ENCODE results near the gene TMC4. TPM values are rescaled to one million over a fixed set of nuclear protein-coding genes. Genes with fewer than 3 reads are reported as not detected.

Gene TMC4
- total RNA-seq, 2 donors from 2014 or later, result 1.2 TPM; not detected in 1

- Mint-ChIP-seq H3K36me3 (peaks cover 10% of the 10 kb centered on the region), H3K9me3 (no peaks in the 10 kb centered on the region), H3K27me3 (no peaks in the 10 kb centered on the region), H3K4me3 (peak overlapping the region; percentile 94), H3K4me1 (ENCODE audit: low read depth in 2 of 2) (peaks cover 32 to 33% of the 10 kb centered on the region in 2 donors), H3K27ac (peak overlapping the region; percentile 78 to 96)
- DNase-seq (ENCODE audit: low spot score) (peak; percentile 77), ATAC-seq (peak; percentile 50 to 69)
Measured at GRCh38 chr19:54114340-54115108, 58.4 kb downstream of the TMC4 start.

Other genes starting within 250 kb of the TMC4 start
- 1 to 10 TPM in 1 of 2 donors, not detected in 1; 1.7 TPM for gene CACNG8, start 210.2 kb downstream of the TMC4 start, total RNA-seq
- under 1 TPM in 1 of 2 donors, not detected in 1; 0.53 TPM for gene CACNG6, start 181.5 kb downstream of the TMC4 start, total RNA-seq
- not detected for gene VSTM1, start 109.3 kb downstream of the TMC4 start, total RNA-seq
- not detected for gene TARM1, start 91.8 kb downstream of the TMC4 start, total RNA-seq
- gene OSCAR, start 72.4 kb downstream of the TMC4 start, total RNA-seq, result 1 to 10 TPM in 1 of 2 donors, under 1 TPM in 1; 0.86 to 1.1 TPM
- gene NDUFA3, start 70.3 kb downstream of the TMC4 start, total RNA-seq, result 10 to 100 TPM; 70.7 to 78.5 TPM
- gene TFPT, start 57.5 kb downstream of the TMC4 start, total RNA-seq, result 10 to 100 TPM; 48.3 to 51.7 TPM
- 100 to 1,000 TPM in 1 of 2 donors, 10 to 100 TPM in 1; 89.5 to 110 TPM for gene PRPF31, start 57.4 kb downstream of the TMC4 start, total RNA-seq
- 10 to 100 TPM; 59.8 to 73.8 TPM for gene CNOT3, start 35.4 kb downstream of the TMC4 start, total RNA-seq
- gene LENG1, start 13.4 kb downstream of the TMC4 start, total RNA-seq, result 1 to 10 TPM; 5.0 to 7.5 TPM
- 10 to 100 TPM; 24.2 to 56.5 TPM for gene MBOAT7, start 16.4 kb upstream of the TMC4 start, total RNA-seq
- 10 to 100 TPM; 15.5 to 26.2 TPM for gene TSEN34, start 18.1 kb upstream of the TMC4 start, total RNA-seq
- gene RPS9, start 27.7 kb upstream of the TMC4 start, total RNA-seq, result 1,000 to 10,000 TPM in 1 of 2 donors, 100 to 1,000 TPM in 1; 774 to 1,402 TPM
- under 1 TPM; 0.43 to 0.47 TPM for gene LILRB3, start 49.8 kb upstream of the TMC4 start, total RNA-seq
- gene LILRA6, start 69.6 kb upstream of the TMC4 start, total RNA-seq, result under 1 TPM in 1 of 2 donors, not detected in 1; 0.47 TPM
- gene LILRB5, start 84.1 kb upstream of the TMC4 start, total RNA-seq, result not detected
- 1 to 10 TPM in 1 of 2 donors, not detected in 1; 1.5 TPM for gene LILRB2, start 108.0 kb upstream of the TMC4 start, total RNA-seq
- gene LILRA5, start 140.0 kb upstream of the TMC4 start, total RNA-seq, result not detected
- gene LILRA4, start 166.0 kb upstream of the TMC4 start, total RNA-seq, result not detected
- 10 to 100 TPM; 40.5 to 60.2 TPM for gene LAIR1, start 191.8 kb upstream of the TMC4 start, total RNA-seq
- under 1 TPM; 0.31 to 0.73 TPM for gene TTYH1, start 242.3 kb upstream of the TMC4 start, total RNA-seq